Glutamatergic neuron (in vitro differentiated cells): ENCODE data around the gene GNA15. TPM values are rescaled to one million over a fixed set of nuclear protein-coding genes. Genes with fewer than 3 reads are reported as not detected.

ENCODE experiments used
- DNase-seq: peaks from one replicate; pipeline ENCODE4 v3.0.0; 2022
- H3K27ac Mint-ChIP-seq: one replicate; pipeline ENCODE4 v1.8.0; 2020; ENCODE audit warnings: mild to moderate bottlenecking, mixed read lengths, inconsistent platforms; ENCODE audit not compliant: unreplicated experiment
- H3K27me3 Mint-ChIP-seq: one replicate; pipeline ENCODE4 v1.8.0; 2020; ENCODE audit warnings: mild to moderate bottlenecking, moderate library complexity, mixed read lengths, inconsistent platforms; ENCODE audit not compliant: unreplicated experiment
- H3K36me3 Mint-ChIP-seq: one replicate; pipeline ENCODE4 v1.8.0; 2020; ENCODE audit warnings: mild to moderate bottlenecking, mixed read lengths, inconsistent platforms; ENCODE audit not compliant: unreplicated experiment
- H3K4me1 Mint-ChIP-seq: one replicate; pipeline ENCODE4 v1.8.0; 2020; ENCODE audit warnings: mild to moderate bottlenecking, low read depth, mixed read lengths, inconsistent platforms; ENCODE audit not compliant: unreplicated experiment
- H3K4me3 Mint-ChIP-seq: one replicate; pipeline ENCODE4 v1.8.0; 2020; ENCODE audit warnings: mild to moderate bottlenecking, mixed read lengths, inconsistent platforms; ENCODE audit not compliant: unreplicated experiment
- H3K9me3 Mint-ChIP-seq: one replicate; pipeline ENCODE4 v1.8.0; 2020; ENCODE audit warnings: mild to moderate bottlenecking, moderate library complexity, mixed read lengths, inconsistent platforms; ENCODE audit not compliant: unreplicated experiment
- total RNA-seq: library from RNA; stranded (reverse); fragmentation: NEBNext Ultra II Directional; extraction: Animal tissue kit (Norgen Biotek cat#: 25700); gene quantifications from one replicate; pipeline ENCODE4 v1.2.1, GENCODE V29; 2021; ENCODE audit not compliant: unreplicated experiment
- TF ChIP-seq, protein P1 (sequence below): fragments of 200-600 bp; sonication (generic); IDR thresholded peaks from one replicate; pipeline ENCODE4 v1.5.0; 2021; ENCODE audit not compliant: partially characterized antibody, unreplicated experiment

GNA15 gene
- total RNA-seq, 1 donor from 2014 or later: not detected

DNA sequence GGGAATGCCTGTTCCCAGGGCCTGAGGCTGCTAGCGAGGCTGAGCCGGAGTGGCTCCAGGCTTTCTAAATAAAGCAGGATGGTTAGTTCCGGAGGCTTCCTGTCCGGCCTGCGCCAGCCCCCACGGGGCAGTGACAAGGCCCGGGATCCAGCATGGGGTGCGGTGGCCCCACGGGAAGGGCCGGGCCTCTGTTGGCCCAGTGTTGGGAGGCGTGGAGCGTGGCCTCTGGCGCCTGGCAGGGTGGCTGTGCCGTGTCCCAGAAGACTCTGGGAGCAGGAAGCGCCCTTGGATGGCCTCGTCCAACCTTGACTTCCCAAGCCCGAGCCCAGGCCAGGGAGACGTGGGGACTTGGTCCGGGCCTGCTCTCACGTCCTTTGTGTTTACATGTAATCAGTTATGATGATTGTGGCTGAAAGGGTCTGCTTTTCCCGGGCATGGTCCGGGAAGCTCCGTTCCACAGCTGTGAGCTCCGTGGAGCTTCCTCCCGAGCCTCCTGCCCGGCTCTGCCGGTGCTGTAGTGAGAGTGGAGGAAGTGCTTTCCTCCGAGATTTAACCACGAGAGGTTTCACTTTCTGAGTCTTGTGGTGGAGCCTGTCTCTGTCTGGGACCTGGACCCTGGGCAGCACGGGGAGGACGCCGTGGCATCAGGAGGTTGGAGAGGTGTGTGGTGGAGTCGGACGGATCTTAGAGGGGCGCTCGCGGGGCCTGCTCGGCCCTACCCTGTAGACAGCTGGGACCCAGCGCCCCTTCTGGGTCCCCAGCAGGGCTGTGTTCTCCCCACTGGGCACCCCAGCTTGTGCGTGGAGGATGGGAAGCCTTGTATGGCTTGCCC, 37.1 kb upstream of the GNA15 start:
- Mint-ChIP-seq H3K4me1 (peaks cover 23% of the 10 kb centered on the region), H3K27ac (no peak overlapping the region), H3K36me3 (no peaks in the 10 kb centered on the region), H3K27me3 (peaks cover 6% of the 10 kb centered on the region), H3K4me3 (peak overlapping the region; percentile 57), H3K9me3 (peaks cover 5% of the 10 kb centered on the region)
- TF ChIP-seq, protein P1, sequence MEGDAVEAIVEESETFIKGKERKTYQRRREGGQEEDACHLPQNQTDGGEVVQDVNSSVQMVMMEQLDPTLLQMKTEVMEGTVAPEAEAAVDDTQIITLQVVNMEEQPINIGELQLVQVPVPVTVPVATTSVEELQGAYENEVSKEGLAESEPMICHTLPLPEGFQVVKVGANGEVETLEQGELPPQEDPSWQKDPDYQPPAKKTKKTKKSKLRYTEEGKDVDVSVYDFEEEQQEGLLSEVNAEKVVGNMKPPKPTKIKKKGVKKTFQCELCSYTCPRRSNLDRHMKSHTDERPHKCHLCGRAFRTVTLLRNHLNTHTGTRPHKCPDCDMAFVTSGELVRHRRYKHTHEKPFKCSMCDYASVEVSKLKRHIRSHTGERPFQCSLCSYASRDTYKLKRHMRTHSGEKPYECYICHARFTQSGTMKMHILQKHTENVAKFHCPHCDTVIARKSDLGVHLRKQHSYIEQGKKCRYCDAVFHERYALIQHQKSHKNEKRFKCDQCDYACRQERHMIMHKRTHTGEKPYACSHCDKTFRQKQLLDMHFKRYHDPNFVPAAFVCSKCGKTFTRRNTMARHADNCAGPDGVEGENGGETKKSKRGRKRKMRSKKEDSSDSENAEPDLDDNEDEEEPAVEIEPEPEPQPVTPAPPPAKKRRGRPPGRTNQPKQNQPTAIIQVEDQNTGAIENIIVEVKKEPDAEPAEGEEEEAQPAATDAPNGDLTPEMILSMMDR: no peak
- DNase-seq: no peak

DNA sequence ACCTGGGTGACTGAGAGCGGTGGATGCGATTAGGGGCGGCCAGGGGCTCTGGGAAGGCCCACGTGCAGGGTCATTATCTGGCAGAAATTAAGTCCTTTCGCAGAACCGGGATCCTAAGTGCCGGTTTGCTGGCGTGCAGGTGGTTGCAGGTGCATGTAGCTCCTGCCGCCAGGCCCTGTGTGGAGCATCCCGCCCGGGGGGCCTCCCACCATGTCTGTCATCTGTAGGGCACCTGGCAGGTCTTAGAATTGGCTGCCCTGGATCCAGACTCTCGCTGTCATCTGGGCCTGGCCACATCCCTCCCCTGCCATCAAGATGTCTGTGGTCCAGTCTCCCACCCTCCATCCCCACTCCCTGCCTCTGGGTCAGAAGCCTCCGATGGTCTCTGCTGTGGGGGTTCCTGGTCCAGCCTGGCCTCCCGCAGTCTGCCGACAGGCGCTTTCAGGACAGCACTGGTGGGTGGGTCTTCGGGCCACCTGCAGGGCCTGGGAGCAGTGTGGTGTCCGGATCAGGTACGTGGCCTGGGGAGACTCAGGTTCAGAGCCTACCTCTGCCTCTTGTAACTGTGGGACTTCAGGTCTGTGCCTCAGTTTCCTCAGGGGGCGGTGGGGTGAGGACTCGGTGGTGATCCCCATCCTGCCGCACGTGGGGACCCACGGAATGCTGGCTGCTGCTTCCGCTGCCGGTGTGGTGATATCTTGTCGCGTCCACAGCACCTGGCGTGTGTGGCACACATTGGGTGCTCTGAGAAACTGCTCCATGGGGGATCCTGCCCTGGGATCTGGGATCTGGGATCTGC, 36.3 kb upstream of the GNA15 start:
- Mint-ChIP-seq H3K27ac (no peak overlapping the region), H3K4me3 (no peak overlapping the region), H3K4me1 (peaks cover 23% of the 10 kb centered on the region), H3K36me3 (no peaks in the 10 kb centered on the region), H3K9me3 (peaks cover 5% of the 10 kb centered on the region), H3K27me3 (peaks cover 6% of the 10 kb centered on the region)
- TF ChIP-seq, protein P1: no peak
- no peak for DNase-seq

DNA sequence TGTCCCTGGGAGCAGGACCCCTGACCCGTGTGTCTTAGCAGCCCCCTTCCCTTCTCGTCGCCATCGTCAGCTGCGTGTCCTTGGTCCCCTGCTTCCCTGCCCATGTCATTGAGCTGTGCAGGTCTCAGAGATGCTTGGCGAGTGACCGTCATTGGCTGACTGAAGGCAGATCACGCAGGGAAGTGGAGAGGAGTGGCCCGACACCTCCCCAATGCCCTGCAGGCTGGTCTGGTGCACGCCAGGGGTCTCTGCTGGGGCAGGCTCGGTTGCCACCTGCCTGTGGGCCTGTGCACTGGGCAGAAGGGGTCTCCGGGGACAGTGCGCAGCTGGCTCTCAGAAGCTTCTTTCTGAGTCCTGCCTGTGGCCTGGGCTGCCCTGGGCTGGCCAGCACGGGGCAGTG, 35.5 kb upstream of the GNA15 start:
- TF ChIP-seq, protein P1: no peak
- H3K4me1 Mint-ChIP-seq: peaks cover 21% of the 10 kb centered on the region
- DNase-seq: peak; percentile 69
- H3K27ac Mint-ChIP-seq: peak overlapping the region; percentile 17
- peaks cover 6% of the 10 kb centered on the region for H3K27me3 Mint-ChIP-seq
- peaks cover 5% of the 10 kb centered on the region for H3K9me3 Mint-ChIP-seq
- no peak overlapping the region for H3K4me3 Mint-ChIP-seq
- no peaks in the 10 kb centered on the region for H3K36me3 Mint-ChIP-seq

DNA sequence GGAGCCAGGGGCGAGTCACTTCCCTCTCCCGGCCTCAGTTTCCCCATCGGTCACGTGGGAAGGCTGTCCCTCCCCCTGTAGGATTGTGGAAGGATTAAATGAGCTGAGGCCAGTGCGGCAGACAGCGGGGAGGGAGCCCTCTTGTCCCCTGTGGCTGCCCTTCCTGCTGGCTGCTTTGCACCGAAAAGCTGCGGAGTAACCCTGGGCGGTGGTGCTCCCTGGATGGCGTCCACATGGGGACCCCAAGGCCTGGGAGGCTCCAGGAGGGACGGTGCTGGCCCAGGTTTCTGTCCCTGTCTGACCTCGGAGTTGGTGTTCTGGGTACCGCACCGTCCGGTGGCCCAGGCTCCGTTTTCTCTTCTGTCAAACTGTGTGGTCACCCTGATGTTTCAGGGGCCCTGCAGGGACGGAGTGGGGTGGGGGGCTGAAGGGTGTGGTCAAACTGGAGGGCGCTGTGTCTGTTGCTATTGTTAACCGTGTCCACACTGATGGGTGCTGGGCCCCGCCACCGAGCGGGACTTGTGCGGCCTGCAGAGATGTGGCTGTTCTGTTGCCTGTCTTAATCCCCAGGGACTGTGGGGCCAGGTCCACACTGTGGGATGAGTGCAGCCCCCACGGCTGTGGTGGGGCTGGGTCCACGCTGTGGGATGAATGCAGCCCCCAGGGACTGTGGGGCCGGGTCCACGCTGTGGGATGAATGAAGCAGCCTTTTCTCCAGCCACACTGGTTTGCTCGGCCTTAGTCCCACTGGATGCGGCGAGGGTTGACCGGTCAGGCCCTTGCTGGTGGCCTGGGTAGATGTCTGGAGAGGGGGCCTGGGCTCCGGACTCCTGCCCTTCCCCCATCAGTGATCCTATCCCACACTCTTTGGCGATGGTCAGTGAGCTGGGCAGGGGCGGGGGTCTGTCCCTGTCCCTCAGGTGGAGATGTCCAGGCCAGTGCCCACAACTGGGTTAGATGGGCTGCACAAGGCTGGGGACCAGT, 34.8 kb upstream of the GNA15 start:
- Mint-ChIP-seq H3K4me1 (peaks cover 21% of the 10 kb centered on the region), H3K9me3 (peaks cover 4% of the 10 kb centered on the region), H3K36me3 (no peaks in the 10 kb centered on the region), H3K4me3 (no peak overlapping the region), H3K27ac (no peak overlapping the region), H3K27me3 (peaks cover 5% of the 10 kb centered on the region)
- no peak for DNase-seq
- TF ChIP-seq, protein P1: no peak
